GM21390 (cell line): ENCODE data around the gene CYP27B1.
A peak's percentile ranks its signal among the peaks of the same experiment; 100 is the strongest.
"Not testable (repeated sequence)": the region's sequence is repeated elsewhere in the genome, so short reads cannot be mapped to it uniquely, and the experiment has no call there.

Experiments used
- ATAC-seq: cut with Tn5 transposase; IDR thresholded peaks from one replicate; pipeline ENCODE4 v1.9.1; 2021; ENCODE audit not compliant: unreplicated experiment

The CYP27B1 gene

GRCh38 chr12:57783861-57784260, 17.0 kb upstream of the CYP27B1 start:
- ATAC-seq = no peak

- ATAC-seq = no peak
Measured at GRCh38 chr12:57783466-57783801, 16.6 kb upstream of the CYP27B1 start.

- ATAC-seq = peak; percentile 89
Measured at GRCh38 chr12:57782608-57783465, 16.0 kb upstream of the CYP27B1 start, which contains the start of gene TSFM. TSFM (plus strand) TSS chr12:57782787; CDS start chr12:57782802, 15 bp downstream.

GRCh38 chr12:57782243-57782607, 15.3 kb upstream of the CYP27B1 start:
- peak; percentile 5 for ATAC-seq

- no peak for ATAC-seq
Measured at GRCh38 chr12:57781801-57782200, 14.9 kb upstream of the CYP27B1 start.

- ATAC-seq = no peak
Measured at GRCh38 chr12:57781244-57781643, 14.4 kb upstream of the CYP27B1 start.

DNA sequence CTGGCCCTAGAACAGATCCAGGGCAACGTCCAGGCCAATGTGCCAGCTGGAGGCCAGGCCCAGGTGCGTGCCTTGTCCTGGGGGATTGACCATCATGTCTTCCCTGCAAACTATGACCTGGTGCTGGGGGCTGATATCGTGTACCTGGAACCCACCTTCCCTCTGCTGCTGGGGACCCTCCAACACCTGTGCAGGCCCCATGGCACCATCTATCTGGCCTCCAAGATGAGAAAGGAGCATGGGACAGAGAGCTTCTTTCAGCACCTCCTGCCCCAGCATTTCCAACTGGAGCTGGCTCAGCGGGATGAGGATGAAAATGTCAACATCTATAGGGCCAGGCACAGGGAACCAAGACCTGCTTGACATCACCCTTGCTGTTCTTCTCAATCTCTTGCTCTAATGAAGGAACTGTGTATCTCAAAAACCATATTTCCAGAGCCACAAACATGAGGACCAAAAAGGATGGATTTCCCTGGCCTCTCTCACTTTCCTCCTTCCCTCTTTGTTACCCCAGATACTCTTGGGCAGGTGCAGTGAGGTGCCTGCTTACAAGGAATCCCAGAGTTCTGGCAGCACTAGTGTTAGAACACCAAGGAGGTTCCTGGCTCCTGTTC, 13.5 kb upstream of the CYP27B1 start:
- no peak for ATAC-seq

GRCh38 chr12:57779736-57780135, 12.9 kb upstream of the CYP27B1 start:
- no peak for ATAC-seq

DNA sequence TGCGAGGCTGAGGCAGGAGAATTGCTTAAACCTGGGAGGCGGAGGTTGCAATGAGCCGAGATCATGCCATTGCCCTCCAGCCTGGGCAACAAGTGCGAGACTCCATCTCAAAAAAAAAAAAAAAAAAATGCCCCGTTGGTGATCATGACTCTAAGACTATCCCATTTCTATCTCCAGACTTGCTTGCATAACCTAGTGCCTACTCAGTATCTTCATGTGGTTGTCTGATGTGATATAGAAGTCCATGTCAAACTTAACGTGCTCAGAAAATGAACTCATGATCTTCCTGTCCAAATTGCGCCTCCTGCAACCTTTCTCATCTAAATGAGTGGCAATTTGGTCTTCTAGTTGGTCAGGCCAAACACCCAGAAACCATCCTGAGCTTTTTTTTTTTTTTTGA, 11.0 kb upstream of the CYP27B1 start:
- no peak for ATAC-seq

DNA sequence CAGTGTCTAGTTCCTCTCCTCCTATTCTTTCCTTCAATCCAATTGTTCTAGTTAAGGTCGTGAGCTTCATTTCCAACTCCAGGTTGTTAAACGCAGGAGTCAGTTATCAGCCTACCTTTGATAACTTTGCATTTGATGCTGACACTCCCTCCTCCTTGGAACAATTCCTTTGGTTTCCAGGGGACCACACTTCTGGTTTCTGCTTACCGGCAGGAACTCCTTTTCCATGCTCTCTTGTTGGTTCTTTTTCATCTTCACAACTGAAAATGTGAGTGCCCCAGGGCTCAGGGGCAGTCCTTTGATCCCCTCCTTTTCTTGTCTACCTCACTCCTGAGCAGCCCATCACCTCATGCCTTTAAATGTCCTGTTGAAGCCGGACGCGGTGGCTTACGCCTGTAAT, 10.5 kb upstream of the CYP27B1 start:
- ATAC-seq = no peak

DNA sequence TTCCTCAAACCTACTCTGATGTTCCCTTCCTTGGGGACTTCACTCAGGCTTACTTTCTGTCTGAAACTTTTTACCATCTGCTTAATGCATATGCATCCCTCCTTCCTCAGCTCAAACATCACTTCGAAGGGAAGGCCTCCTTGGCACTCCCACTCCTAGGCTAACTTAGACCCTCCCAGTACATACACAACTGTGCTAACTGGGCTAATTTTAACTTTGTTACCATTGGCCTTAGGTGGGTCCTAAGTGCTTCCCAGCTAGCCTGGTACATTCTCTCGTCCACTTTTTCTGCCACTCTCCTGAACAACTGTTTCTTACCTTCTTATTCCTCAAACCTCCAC, 9.3 kb upstream of the CYP27B1 start:
- no peak for ATAC-seq

- ATAC-seq = no peak
Measured at GRCh38 chr12:57775563-57776246, 8.8 kb upstream of the CYP27B1 start.

GRCh38 chr12:57775044-57775443, 8.2 kb upstream of the CYP27B1 start:
- ATAC-seq = no peak

DNA sequence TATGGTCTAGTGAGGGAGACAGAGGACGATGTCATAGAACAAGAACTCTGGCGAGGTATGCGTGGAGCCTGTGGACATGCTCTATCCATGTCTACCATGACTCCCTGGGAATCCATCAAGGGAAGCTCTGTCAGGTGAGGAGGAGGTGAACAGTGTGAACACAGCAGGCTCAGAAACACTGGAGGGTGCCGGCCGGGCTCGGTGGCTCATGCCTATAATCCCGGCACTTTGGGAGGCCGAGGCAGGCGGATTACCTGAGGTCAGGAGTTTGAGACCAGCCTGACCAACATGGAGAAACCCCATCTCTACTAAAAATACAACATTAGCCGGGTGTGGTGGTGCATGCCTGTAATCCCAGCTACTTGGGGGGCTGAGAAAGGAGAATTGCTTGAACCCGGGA, 7.8 kb upstream of the CYP27B1 start:
- not testable (repeated sequence) for ATAC-seq

DNA sequence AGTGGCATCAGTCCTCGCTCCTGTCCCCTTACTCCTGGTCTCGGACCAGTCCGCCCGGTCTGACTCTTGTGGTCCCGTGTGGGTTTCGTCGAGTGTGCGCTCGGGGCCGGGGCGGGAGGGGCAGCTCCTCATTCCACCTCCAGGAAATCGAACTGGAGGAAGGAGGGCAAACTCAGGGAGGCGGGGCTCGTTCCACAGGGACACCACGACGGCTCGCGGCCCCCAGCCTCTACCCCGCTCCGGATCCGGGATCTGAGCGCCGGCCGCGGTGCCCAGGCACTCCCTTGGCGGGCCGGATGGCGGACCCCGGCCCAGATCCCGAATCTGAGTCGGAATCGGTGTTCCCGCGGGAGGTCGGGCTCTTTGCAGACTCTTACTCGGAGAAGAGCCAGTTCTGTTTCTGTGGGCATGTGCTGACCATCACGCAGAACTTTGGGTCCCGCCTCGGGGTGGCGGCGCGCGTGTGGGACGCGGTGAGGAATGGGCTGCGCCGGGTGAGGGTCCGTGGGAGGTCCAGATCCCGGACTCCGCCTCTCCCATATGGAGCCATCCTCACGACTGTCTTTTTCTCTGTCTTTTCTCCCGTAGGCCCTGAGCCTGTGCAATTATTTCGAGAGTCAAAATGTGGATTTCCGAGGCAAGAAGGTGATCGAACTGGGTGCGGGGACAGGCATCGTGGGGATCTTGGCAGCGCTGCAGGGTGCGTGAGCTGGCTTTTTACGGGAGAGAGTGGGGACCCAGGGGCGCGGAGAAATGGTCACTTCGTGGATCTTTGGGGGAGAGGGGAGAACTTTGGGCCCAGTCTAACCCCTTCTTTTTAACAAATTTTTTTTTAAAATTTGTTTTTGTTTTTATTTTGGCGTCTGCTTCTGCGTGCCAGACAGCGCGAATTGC, 5.8 kb upstream of the CYP27B1 start, which contains the start of gene EEF1AKMT3:
TSS of gene EEF1AKMT3 (plus strand) at position 186 of the 894 bp plus-strand sequence. CDS start at position 297, 111 bp downstream.
- ATAC-seq = peak; percentile 35

DNA sequence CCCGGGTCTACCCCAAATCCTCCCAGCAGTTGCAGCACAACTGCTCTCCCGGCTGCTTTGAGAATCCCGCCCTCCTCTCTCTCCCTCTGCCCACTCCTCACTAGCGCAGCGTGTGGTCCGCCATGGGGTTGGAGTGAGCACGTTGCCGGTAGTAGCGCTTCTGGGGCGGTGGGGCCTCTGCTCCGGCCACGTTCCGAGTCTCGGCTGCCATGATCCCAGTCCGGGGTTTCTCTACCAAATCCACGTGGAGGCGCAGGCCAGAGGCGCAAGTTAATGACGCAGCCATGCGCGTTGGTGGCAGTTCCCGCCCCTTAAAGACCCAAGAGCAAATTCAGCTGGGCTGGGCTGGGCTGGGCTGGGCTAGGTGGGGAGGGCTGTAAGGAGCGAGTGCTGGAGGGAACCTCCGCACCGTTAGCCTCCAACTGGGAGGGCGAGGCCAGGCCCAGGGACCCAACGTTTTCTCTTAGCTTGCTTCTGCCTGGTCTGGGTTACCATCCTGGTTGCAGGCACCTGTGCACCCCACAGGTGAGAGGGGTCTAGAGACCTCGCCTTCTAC, 5.1 kb upstream of the CYP27B1 start, which contains the start of gene METTL1:
TSS of gene METTL1 (minus strand) at position 233 of the 556 bp plus-strand sequence. CDS start at position 211, 22 bp downstream.
- ATAC-seq = peak; percentile 80

GRCh38 chr12:57771236-57771872, 4.5 kb upstream of the CYP27B1 start:
- peak; percentile 72 for ATAC-seq

GRCh38 chr12:57770734-57771133, 3.9 kb upstream of the CYP27B1 start:
- no peak for ATAC-seq

DNA sequence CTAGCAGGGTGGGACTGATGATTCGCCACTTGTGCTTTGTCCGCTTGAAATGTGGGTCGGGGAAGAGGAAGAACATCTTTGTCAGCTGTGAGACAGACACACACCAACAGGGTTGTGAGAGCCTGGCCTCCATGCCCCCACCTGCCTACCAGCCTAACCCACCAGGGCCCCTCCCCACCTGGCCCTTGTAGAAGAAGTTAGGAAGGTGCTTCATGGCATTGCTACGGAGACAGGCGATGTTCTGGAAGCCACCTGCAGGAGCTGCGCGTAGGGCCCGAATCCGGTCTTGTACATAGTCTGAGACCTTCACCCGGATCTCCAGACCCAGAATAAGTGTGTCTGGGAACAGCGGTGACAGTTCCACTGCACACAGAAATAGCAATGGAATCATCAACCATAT, 2.7 kb upstream of the CYP27B1 start:
- no peak for ATAC-seq

- ATAC-seq = no peak
Measured at GRCh38 chr12:57767876-57768275, 998 bp upstream of the CYP27B1 start.
